GM18951 (cell line): ENCODE measurements around the gene HLA-B.

Experiments used
- POLR2A ChIP-seq: IDR thresholded peaks from 4 replicates; pipeline ENCODE4 v1.6.1; 2011; ENCODE audit warnings: mild to moderate bottlenecking; ENCODE audit not compliant: insufficient read length, insufficient read depth; ENCODE audit errors: extremely low read depth
- in situ Hi-C: fragments of 300-500 bp; cut with MboI; formaldehyde crosslinking; loops from one replicate; pipeline ENCODE4 v1.12.0; 2022; ENCODE audit warnings: low sequenced_read_pairs, mixed read lengths, inconsistent platforms; ENCODE audit not compliant: unreplicated experiment

Gene HLA-B

DNA sequence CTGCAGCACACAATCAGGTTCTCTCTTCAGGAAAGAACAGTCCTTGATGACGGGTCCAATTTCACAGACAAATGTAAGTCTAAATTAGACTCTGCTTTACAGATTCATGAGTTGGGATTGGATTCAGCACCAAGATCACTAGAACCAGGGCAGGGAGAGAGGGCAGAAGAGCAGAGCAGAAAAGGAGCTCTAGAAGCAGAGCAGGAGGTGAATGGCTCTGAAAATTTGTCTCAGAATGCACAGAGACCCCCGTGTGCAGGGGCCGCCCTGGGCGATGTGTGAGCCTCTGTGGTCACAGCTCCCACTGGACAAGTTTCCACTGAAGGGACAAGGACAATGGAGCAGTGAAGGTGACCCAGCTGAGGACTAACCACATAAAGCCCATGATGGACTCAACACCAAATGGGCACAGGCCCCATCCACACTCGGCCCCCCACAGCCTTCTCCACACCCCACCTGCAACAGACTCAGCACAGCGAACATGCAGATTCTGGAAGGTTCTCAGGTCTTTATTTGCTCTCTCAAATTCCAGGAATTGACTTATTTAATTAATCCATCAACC is 3.5 kb downstream of the HLA-B start:
- in situ Hi-C loops = loop anchor here (5.0 kb wide), 1 partner anchor 81 kb away; the partner anchor contains the start of gene HLA-C
- TF ChIP-seq POLR2A = peak; percentile 5

DNA sequence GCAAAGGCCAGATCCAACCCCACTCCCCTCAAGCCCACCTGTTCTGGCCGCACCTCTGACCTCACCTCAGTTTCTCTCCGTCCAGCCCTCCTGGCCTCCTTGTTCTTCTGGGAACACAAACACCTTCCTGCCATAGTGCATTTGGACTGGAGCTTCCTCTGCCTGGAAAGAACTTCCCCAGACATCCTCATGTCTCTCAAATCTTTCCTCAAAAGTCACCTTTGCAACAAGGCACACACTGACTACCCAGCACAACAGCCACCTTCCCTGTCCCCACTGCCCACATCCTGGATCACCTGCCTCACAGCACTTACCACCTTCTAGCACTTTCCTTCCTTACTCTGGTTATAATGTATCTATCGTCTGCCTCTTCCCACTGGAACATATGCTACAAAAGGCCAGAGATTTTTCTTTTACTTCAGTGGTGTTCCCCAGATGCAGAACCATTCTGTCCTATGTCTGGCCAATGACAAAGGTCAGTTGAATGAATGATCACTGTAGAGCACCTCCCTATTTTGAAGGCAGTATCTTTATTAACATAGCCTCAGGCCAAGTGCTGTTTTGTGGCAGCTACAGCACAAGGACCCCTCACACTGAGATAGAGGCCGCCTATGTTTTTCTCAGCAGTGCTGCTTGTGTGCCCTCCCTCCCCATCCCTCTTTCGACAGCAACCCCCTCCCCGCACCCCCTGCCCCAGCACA is 4.1 kb downstream of the HLA-B start:
- in situ Hi-C loops = loop anchor here (5.0 kb wide), 1 partner anchor 81 kb away; the partner anchor contains the start of gene HLA-C
- peak; percentile 53 for TF ChIP-seq POLR2A

DNA sequence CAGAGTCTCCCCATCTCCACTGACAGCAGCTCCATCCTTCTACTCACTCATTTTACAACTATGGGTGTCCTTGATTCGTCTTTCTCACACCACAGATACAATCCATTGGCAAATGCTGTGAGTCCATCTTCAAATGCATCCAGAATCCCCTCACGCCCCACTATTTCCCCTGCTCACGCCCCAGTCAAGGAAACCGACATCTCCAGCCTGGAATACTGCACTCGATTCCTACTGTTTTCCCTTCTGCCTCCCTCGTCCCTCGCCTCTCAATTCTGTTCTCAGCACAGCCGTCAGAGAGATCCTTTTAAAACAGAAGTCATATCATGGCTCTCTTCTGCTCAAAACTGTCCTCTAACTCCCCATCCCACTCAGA is 4.7 kb downstream of the HLA-B start:
- in situ Hi-C loops = loop anchor here (5.0 kb wide), 1 partner anchor 80 kb away; the partner anchor contains the start of gene HLA-C
- TF ChIP-seq POLR2A = no peak

DNA sequence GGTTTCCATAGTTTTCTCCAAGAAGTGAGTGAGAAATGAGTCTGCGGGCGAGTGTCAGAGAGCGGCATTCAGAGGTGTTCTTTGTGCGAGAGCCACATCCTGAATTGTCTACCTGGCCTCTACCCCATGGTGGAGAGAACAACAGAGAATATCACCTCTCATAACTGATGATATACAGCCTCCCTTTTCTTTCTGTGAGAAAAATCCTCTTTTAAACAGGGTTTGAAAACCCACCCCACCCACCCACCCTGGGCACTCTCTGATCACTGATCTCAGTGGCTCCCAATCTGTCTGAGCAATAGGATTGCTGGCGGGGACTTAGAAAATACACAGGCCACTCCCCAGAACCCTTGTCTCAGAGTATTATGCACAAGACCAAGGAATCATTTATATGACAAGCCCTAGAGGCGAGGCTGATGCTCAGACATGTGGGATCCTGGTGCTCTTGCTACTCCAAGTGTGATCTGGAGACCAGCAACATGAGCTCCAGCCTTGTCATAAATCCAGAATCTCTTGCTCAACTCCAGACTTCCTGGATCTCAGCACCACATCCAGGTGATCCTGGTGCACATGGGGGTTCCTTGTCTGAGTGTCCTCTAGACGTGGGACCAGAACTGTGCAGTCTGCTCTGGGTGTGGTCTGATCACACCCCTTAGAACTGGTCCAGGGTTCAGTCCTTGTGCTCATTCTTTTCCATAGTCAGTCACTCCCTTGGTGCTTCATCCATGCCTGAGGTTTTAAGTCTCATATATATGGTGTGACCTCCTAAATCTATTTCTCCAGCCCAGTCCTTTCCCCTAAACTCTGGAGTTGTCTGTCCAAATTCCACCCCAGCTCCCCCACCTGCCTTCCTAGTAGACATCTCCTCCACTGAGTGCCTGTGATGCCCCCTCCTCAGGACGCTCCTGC is 5.3 kb downstream of the HLA-B start:
- in situ Hi-C loops = loop anchor here (5.0 kb wide), 1 partner anchor 79 kb away; the partner anchor contains the start of gene HLA-C

DNA sequence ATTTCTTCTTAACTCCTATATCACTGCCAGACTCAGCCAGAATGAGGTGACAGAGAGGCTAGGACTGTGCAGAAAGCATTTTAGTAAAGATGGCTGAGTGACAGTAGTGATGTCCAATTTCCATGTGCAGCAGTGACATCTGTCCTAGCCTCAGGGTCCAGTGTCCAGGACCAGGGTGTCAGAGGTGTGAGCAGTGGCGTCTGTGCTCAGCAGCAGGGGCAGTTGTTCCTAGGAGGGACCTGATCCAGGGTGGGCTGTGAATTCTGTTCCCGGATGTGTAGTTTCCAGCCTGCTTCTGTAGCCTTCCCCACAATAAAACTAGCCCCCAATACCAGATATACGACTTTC is 6.0 kb downstream of the HLA-B start:
- no peak for TF ChIP-seq POLR2A

More for the DNA sequence above, 5.3 kb downstream of the HLA-B start:
- TF ChIP-seq POLR2A = no peak

DNA sequence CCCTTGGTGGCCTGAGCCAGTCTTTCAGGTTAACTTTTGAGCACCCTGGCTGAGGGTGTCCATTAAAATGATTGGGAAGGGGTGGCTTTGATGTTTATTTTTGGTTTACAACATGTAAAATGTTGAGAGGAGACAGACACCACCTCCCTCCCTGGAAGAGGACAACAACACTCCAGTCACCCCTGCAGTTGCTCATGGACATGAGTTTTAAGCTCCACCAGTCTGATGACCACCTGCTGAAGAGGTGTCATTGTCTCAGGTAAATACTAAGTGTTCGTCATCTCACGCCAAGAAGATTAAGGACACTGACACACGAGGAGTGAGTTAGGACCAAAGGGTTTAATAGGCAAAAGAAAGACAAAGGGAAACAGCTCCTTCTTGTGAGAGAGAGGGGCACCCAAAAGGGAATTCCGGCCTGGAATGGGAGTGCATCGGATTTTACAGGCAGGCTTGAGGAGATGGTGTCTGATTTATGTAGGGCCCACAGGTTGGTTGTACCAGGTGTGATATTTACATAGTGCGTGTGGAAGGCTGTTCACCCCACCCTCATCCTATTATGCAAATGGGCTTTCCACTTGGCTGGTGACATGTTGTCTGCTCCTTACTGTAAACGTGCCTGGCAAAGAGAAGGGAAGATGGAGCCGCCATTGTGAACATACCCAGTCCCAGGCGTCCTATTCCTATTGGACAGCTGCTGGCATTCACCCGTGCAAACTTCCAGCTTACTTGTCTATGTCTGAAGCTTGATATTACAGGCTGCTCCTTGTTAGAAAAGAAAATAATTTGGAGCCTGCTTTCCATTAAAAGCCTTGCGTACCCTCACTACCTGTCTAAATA is 6.6 kb downstream of the HLA-B start:
- in situ Hi-C loops = loop anchor here (5.0 kb wide), 1 partner anchor 78 kb away; the partner anchor contains the start of gene HLA-C
- no peak for TF ChIP-seq POLR2A

More for the DNA sequence above, 6.0 kb downstream of the HLA-B start:
- in situ Hi-C loops = loop anchor here (5.0 kb wide), 1 partner anchor 79 kb away; the partner anchor contains the start of gene HLA-C

DNA sequence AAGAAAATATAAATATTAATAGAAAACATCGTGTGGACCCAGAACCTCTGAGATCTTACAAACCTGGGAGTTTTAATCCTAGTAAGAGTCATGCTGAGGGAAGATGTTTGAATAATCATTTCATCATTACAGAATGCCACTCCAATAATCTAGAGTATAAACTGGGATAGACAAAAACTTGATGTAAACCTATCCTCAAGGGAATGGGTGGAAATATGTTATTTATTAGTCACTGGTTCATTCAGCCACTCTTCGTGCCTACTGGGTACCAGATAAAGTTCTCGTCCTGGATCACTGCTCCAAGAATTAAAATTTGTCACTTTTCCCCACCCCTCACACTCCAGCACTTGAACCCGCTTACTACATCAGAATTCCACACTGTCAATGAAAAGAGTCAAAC is 7.7 kb downstream of the HLA-B start:
- TF ChIP-seq POLR2A = no peak
- in situ Hi-C loops = no loop called here

DNA sequence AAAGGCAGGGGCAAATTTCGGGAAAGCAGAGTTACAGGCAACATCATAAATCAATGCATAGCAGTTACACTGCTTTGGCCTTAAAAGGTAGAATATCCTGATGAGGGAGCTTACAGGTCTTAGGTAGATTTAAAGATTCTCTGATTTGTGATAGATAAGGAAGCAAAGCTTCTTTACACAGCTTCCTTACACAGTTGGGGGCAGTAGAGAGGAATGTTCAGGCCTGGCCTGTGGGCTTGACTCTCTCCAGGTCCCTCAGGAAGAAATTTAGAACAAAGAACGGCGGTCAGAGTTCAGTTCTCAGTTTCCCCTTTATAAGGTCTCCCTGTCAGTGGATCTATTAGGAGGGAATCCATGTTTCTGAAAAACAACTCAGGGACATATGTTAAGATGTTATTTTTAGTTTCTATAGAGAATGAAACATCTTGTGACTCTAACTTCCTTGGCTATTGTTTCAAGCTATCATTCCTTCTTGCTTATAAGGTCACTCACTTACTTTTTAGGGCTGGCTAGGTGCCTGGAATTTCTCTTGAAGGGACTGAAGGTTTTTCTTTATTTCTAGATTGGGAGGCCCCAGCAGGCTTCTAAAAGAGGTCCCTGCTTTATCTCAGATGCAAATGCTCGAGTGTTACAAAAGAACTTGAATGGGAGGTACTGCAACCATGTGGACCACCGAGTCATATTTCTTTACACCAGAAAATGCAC is 11.8 kb downstream of the HLA-B start:
- in situ Hi-C loops = no loop called here
- no peak for TF ChIP-seq POLR2A

DNA sequence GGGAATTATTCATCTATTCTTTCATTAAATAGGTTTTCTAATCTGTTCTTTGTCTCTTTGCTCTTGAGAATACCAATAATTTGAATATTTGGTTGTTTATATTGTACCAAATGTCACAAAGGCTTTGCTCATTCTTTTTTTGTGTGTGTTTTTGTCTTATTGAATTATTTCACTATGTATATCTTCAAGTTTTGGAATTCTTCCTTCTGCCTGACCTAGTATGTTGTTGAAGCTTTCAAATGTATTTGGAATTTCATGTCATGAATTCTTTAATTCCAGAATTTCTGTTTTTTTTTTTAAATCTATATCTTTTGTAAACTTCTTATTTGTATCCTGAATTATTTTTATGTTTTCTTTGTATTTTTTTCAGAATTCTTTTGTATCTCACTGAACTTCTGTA is 16.8 kb downstream of the HLA-B start:
- in situ Hi-C loops = no loop called here
- TF ChIP-seq POLR2A = no peak

DNA sequence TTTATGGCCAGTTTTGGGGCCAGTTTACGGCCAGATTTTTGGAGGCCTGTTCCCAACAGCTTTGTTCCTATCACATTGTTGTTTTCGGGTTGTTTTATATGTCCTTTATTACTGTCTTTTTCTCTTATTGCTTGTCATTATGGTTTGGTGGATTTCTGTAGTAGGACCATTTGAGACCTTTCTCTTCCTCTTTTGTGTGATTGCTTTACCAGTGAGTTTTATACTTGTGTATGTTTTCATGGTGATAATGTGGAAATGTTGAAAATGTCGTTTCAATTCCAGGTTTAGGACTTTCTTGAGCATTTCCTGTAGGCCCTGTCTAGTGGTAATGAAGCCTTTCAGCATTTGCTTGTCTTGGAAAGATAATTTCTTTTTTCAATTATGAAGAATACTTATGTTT is 17.8 kb downstream of the HLA-B start:
- no peak for TF ChIP-seq POLR2A
- in situ Hi-C loops = no loop called here

DNA sequence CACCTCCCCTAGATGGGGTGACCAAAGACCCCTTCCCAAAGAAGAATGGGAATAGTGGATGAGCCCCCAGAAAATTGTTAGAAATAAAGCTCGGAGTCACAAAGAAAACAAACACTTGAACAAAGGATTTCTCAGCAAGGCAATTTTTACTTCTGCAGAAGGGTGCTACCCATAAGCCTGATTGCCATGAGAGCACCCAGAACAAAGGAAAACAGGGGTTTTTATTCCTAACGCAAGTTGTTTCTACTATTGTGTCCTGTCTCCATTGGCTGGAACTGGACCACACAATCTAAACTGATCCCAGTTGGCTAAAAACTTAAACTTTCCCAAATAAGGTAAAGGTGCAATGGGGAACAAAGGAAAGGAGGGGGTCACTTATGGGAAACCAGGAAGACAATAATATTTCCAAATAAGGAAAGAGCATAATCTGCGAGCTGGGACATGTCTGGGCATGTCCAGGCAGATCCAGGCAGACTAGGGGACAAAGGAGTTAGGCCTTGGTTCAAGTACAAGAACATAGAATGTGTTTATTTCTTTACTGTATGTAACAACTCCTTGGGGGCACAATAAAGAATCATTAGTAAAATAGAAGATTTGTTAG is 20.0 kb downstream of the HLA-B start:
- no peak for TF ChIP-seq POLR2A
- in situ Hi-C loops = no loop called here
